Measurements from ENCODE around the gene PIAS2. TPM values are rescaled to one million over a fixed set of nuclear protein-coding genes. Genes with fewer than 3 reads are reported as not detected.
"Not testable (repeated sequence)": the region's sequence is repeated elsewhere in the genome, so short reads cannot be mapped to it uniquely, and the experiment has no call there.

Gene PIAS2
- total RNA-seq, 5 donors from 2014 or later (not counting 1 experiment from before 2014, with no cell fraction given) = 27.2 to 39.8 (median 31.0) TPM

GRCh38 chr18:46842583-46842982, 74.7 kb downstream of the PIAS2 start:
- CTCF ChIA-PET = no interaction called here
- no peak overlapping the region for H3K4me3 ChIP-seq (ENCODE audit: control insufficient read depth in 1 of 2, extremely low read depth in 1 of 2, low read length in 1 of 2)
- no peaks in the 10 kb centered on the region for H3K4me1 ChIP-seq (ENCODE audit: control insufficient read depth in 1 of 2, extremely low read depth in 1 of 2, insufficient read depth in 2 of 2, low read length in 2 of 2)
- Mint-ChIP-seq H3K4me1 (no peaks in the 10 kb centered on the region), H3K4me3 (no peak overlapping the region), H3K9me3 (no peaks in the 10 kb centered on the region), H3K27ac (no peak overlapping the region), H3K36me3 (peaks cover 38% of the 10 kb centered on the region), H3K27me3 (no peaks in the 10 kb centered on the region)
- H3K27ac ChIP-seq (ENCODE audit: low read length) = no peak overlapping the region
- no peaks in the 10 kb centered on the region for H3K9me3 ChIP-seq
- POLR2A ChIA-PET = no interaction called here
- 100% methylated on average over 2 of the region's 5 CpGs for WGBS (ENCODE audit: insufficient coverage)
- DNase-seq (no peak), ATAC-seq (replicated peaks in 1 of 4) (no peak)
- H3K27me3 ChIP-seq (replicated peaks in 1 of 2; ENCODE audit: control insufficient read depth in 2 of 2, extremely low read depth in 1 of 2, insufficient read depth in 2 of 2, low read length in 1 of 2) = no peaks in the 10 kb centered on the region
- H3K36me3 ChIP-seq (ENCODE audit: control insufficient read depth in 2 of 2, extremely low read depth in 1 of 2, insufficient read depth in 1 of 2, low read length in 1 of 2) = peaks cover 0 to 8% of the 10 kb centered on the region in 2 donors

- CTCF ChIA-PET = no interaction called here
These were observed 83.4 kb downstream of the PIAS2 start for GRCh38 chr18:46833899-46834298.

DNA sequence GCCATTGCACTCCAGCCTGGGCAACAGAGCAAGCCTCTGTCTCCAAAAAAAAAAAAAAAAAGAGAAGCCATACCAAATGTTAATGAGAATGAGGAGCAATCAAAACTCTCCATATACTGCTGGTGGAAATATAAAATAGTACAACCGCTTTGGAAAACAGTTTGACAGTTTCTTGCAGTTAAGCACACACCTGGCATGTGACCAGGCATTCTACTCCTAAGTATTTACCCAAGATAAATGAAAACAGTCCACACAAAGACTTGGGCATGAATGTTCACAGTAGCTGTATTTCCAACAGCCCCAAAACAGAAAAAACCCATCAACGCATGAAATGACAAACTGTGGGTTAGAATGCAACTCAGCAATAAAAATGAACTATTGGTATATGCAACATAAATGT, 84.5 kb downstream of the PIAS2 start:
- H3K4me3 Mint-ChIP-seq = no peak overlapping the region
- no peaks in the 10 kb centered on the region for H3K27me3 ChIP-seq (replicated peaks in 1 of 2; ENCODE audit: control insufficient read depth in 2 of 2, extremely low read depth in 1 of 2, insufficient read depth in 2 of 2, low read length in 1 of 2)
- no peaks in the 10 kb centered on the region for H3K4me1 ChIP-seq (ENCODE audit: control insufficient read depth in 1 of 2, extremely low read depth in 1 of 2, insufficient read depth in 2 of 2, low read length in 2 of 2)
- DNase-seq = no peak
- CTCF ChIA-PET = no interaction called here
- WGBS (ENCODE audit: insufficient coverage) = no CpG with 5 or more reads among the region's 2 CpGs
- H3K9me3 ChIP-seq = no peaks in the 10 kb centered on the region
- H3K9me3 Mint-ChIP-seq = no peaks in the 10 kb centered on the region
- H3K36me3 Mint-ChIP-seq = peaks cover 66% of the 10 kb centered on the region
- H3K4me1 Mint-ChIP-seq = no peaks in the 10 kb centered on the region
- H3K27ac Mint-ChIP-seq = no peak overlapping the region
- H3K27ac ChIP-seq (ENCODE audit: low read length) = no peak overlapping the region
- no peaks in the 10 kb centered on the region for H3K27me3 Mint-ChIP-seq
- POLR2A ChIA-PET = no interaction called here
- no peak for ATAC-seq (replicated peaks in 1 of 4)
- H3K4me3 ChIP-seq (ENCODE audit: control insufficient read depth in 1 of 2, extremely low read depth in 1 of 2, low read length in 1 of 2) = no peak overlapping the region
- H3K36me3 ChIP-seq (ENCODE audit: control insufficient read depth in 2 of 2, extremely low read depth in 1 of 2, insufficient read depth in 1 of 2, low read length in 1 of 2) = peaks cover 0 to 15% of the 10 kb centered on the region in 2 donors

More at GRCh38 chr18:46833899-46834298, 83.4 kb downstream of the PIAS2 start:
- no peaks in the 10 kb centered on the region for H3K27me3 Mint-ChIP-seq
- no peaks in the 10 kb centered on the region for H3K9me3 ChIP-seq
- peaks cover 0 to 14% of the 10 kb centered on the region in 2 donors for H3K36me3 ChIP-seq (ENCODE audit: control insufficient read depth in 2 of 2, extremely low read depth in 1 of 2, insufficient read depth in 1 of 2, low read length in 1 of 2)
- WGBS (ENCODE audit: insufficient coverage) = no CpG with 5 or more reads among the region's 1 CpG
- ATAC-seq (replicated peaks in 1 of 4) (no peak), DNase-seq (no peak)
- no peaks in the 10 kb centered on the region for H3K4me1 ChIP-seq (ENCODE audit: control insufficient read depth in 1 of 2, extremely low read depth in 1 of 2, insufficient read depth in 2 of 2, low read length in 2 of 2)
- no peak overlapping the region for H3K27ac Mint-ChIP-seq
- H3K4me1 Mint-ChIP-seq = no peaks in the 10 kb centered on the region
- H3K9me3 Mint-ChIP-seq = no peaks in the 10 kb centered on the region
- POLR2A ChIA-PET = no interaction called here
- no peak overlapping the region for H3K27ac ChIP-seq (ENCODE audit: low read length)
- peaks cover 58% of the 10 kb centered on the region for H3K36me3 Mint-ChIP-seq
- H3K4me3 ChIP-seq (ENCODE audit: control insufficient read depth in 1 of 2, extremely low read depth in 1 of 2, low read length in 1 of 2) = no peak overlapping the region
- no peaks in the 10 kb centered on the region for H3K27me3 ChIP-seq (replicated peaks in 1 of 2; ENCODE audit: control insufficient read depth in 2 of 2, extremely low read depth in 1 of 2, insufficient read depth in 2 of 2, low read length in 1 of 2)
- H3K4me3 Mint-ChIP-seq = no peak overlapping the region

- H3K9me3 Mint-ChIP-seq; ATAC-seq (replicated peaks in 1 of 4); H3K4me1 ChIP-seq (ENCODE audit: control insufficient read depth in 1 of 2, extremely low read depth in 1 of 2, insufficient read depth in 2 of 2, low read length in 2 of 2); H3K27ac ChIP-seq (ENCODE audit: low read length); H3K27me3 ChIP-seq (replicated peaks in 1 of 2; ENCODE audit: control insufficient read depth in 2 of 2, extremely low read depth in 1 of 2, insufficient read depth in 2 of 2, low read length in 1 of 2); H3K9me3 ChIP-seq; H3K27me3 Mint-ChIP-seq; H3K27ac Mint-ChIP-seq; H3K4me3 Mint-ChIP-seq; H3K4me3 ChIP-seq (ENCODE audit: control insufficient read depth in 1 of 2, extremely low read depth in 1 of 2, low read length in 1 of 2); DNase-seq; H3K4me1 Mint-ChIP-seq; CTCF ChIA-PET: not testable (repeated sequence)
- no CpG with 5 or more reads among the region's 5 CpGs for WGBS (ENCODE audit: insufficient coverage)
- peaks cover 67% of the 10 kb centered on the region for H3K36me3 Mint-ChIP-seq
- POLR2A ChIA-PET = interaction anchor here in 1 of 2 donors (0.7 kb wide), 1 partner anchor 561 kb away, joined by 3 read pairs; no protein-coding TSS in a partner anchor
- H3K36me3 ChIP-seq (ENCODE audit: control insufficient read depth in 2 of 2, extremely low read depth in 1 of 2, insufficient read depth in 1 of 2, low read length in 1 of 2) = peaks cover 0 to 16% of the 10 kb centered on the region in 2 donors
These were observed 84.9 kb downstream of the PIAS2 start for GRCh38 chr18:46832422-46832821.

GRCh38 chr18:46831434-46831833, 85.9 kb downstream of the PIAS2 start:
- ChIA-PET CTCF (no interaction called here), POLR2A (no interaction called here)
- no peaks in the 10 kb centered on the region for H3K9me3 Mint-ChIP-seq
- Histone ChIP-seq H3K36me3 (ENCODE audit: control insufficient read depth in 2 of 2, extremely low read depth in 1 of 2, insufficient read depth in 1 of 2, low read length in 1 of 2) (peaks cover 0 to 19% of the 10 kb centered on the region in 2 donors), H3K4me1 (ENCODE audit: control insufficient read depth in 1 of 2, extremely low read depth in 1 of 2, insufficient read depth in 2 of 2, low read length in 2 of 2) (no peaks in the 10 kb centered on the region), H3K27ac (ENCODE audit: low read length) (no peak overlapping the region), H3K9me3 (no peaks in the 10 kb centered on the region), H3K4me3 (ENCODE audit: control insufficient read depth in 1 of 2, extremely low read depth in 1 of 2, low read length in 1 of 2) (no peak overlapping the region), H3K27me3 (replicated peaks in 1 of 2; ENCODE audit: control insufficient read depth in 2 of 2, extremely low read depth in 1 of 2, insufficient read depth in 2 of 2, low read length in 1 of 2) (no peaks in the 10 kb centered on the region)
- H3K27me3 Mint-ChIP-seq = no peaks in the 10 kb centered on the region
- ATAC-seq (replicated peaks in 1 of 4) (no peak), DNase-seq (no peak)
- H3K36me3 Mint-ChIP-seq = peaks cover 70% of the 10 kb centered on the region
- H3K4me1 Mint-ChIP-seq = no peaks in the 10 kb centered on the region
- H3K4me3 Mint-ChIP-seq = no peak overlapping the region
- no peak overlapping the region for H3K27ac Mint-ChIP-seq

DNA sequence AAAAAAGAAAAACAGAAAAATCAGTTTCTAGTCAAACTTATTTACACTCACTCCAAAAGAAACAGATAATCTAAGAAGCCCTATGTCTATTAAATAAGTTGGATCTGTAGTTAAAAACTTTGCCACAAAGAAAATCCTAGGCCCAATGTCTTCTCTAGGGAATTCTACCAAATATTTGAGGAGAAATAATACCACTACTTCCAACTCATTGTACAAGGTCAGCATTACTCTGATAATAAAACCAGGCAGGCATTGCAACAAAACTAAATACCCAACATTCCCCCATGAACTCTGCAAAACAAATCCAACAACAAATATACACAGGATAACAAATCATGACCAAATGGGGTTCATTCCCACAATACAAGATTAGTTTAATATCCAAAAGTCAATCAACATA, 86.7 kb downstream of the PIAS2 start:
- no peak overlapping the region for H3K27ac Mint-ChIP-seq
- H3K4me3 Mint-ChIP-seq = no peak overlapping the region
- Histone ChIP-seq H3K36me3 (ENCODE audit: control insufficient read depth in 2 of 2, extremely low read depth in 1 of 2, insufficient read depth in 1 of 2, low read length in 1 of 2) (peaks cover 0 to 15% of the 10 kb centered on the region in 2 donors), H3K4me3 (ENCODE audit: control insufficient read depth in 1 of 2, extremely low read depth in 1 of 2, low read length in 1 of 2) (no peak overlapping the region), H3K27me3 (replicated peaks in 1 of 2; ENCODE audit: control insufficient read depth in 2 of 2, extremely low read depth in 1 of 2, insufficient read depth in 2 of 2, low read length in 1 of 2) (no peaks in the 10 kb centered on the region), H3K9me3 (no peaks in the 10 kb centered on the region), H3K27ac (ENCODE audit: low read length) (no peak overlapping the region), H3K4me1 (ENCODE audit: control insufficient read depth in 1 of 2, extremely low read depth in 1 of 2, insufficient read depth in 2 of 2, low read length in 2 of 2) (no peaks in the 10 kb centered on the region)
- H3K4me1 Mint-ChIP-seq = no peaks in the 10 kb centered on the region
- H3K27me3 Mint-ChIP-seq = no peaks in the 10 kb centered on the region
- CTCF ChIA-PET = no interaction called here
- ATAC-seq (replicated peaks in 1 of 4) (no peak), DNase-seq (no peak)
- no peaks in the 10 kb centered on the region for H3K9me3 Mint-ChIP-seq
- POLR2A ChIA-PET = no interaction called here
- H3K36me3 Mint-ChIP-seq = peaks cover 70% of the 10 kb centered on the region

DNA sequence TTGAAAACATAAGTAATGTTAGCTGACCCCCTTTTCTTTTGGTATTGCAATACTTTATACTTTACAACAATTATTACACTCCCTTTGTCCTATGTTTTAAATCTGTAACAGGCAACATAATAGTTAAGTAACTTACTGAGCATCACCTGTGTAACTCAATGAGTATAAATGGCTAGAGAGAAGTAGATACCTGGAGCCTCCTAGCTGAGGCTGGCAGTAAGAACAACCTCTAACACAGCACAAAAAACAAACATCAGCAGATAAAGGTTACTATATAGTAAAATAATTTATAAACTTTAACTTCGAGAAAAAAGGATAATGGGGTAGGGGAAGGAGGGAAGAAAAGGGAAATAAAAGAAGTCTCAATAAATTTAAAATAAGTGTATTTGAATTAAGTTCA, 87.4 kb downstream of the PIAS2 start:
- Histone ChIP-seq H3K27me3 (replicated peaks in 1 of 2; ENCODE audit: control insufficient read depth in 2 of 2, extremely low read depth in 1 of 2, insufficient read depth in 2 of 2, low read length in 1 of 2) (no peaks in the 10 kb centered on the region), H3K27ac (ENCODE audit: low read length) (no peak overlapping the region), H3K4me3 (ENCODE audit: control insufficient read depth in 1 of 2, extremely low read depth in 1 of 2, low read length in 1 of 2) (no peak overlapping the region), H3K36me3 (ENCODE audit: control insufficient read depth in 2 of 2, extremely low read depth in 1 of 2, insufficient read depth in 1 of 2, low read length in 1 of 2) (peaks cover 0 to 17% of the 10 kb centered on the region in 2 donors), H3K9me3 (no peaks in the 10 kb centered on the region), H3K4me1 (ENCODE audit: control insufficient read depth in 1 of 2, extremely low read depth in 1 of 2, insufficient read depth in 2 of 2, low read length in 2 of 2) (no peaks in the 10 kb centered on the region)
- Mint-ChIP-seq H3K4me3 (no peak overlapping the region), H3K9me3 (no peaks in the 10 kb centered on the region), H3K4me1 (no peaks in the 10 kb centered on the region), H3K36me3 (peaks cover 71% of the 10 kb centered on the region), H3K27ac (no peak overlapping the region), H3K27me3 (no peaks in the 10 kb centered on the region)
- CTCF ChIA-PET = no interaction called here
- ATAC-seq (replicated peaks in 1 of 4) (no peak), DNase-seq (no peak)
- no CpG with 5 or more reads among the region's 1 CpG for WGBS (ENCODE audit: insufficient coverage)
- POLR2A ChIA-PET = no interaction called here
